OCI-LY7 (cell line): ENCODE measurements around the gene NEAT1. TPM values are rescaled to one million over a fixed set of nuclear protein-coding genes. Genes with fewer than 3 reads are reported as not detected.
A peak's percentile ranks its signal among the peaks of the same experiment; 100 is the strongest.

Experiments
- BruUV-seq: library from RNA; stranded (reverse); fragments of 400-500 nt; replicated peaks from 2 replicates; lab custom pipeline; 2021; lab: Mats Ljungman, UMichigan
- CTCF ChIA-PET: fragments of 300-600 bp; sonication (Branson Sonifier 250); formaldehyde crosslinking; loops from one replicate; lab custom pipeline; 2022; ENCODE audit warnings: antibody characterized with exemption; ENCODE audit not compliant: unreplicated experiment; lab: Charles Lee
- POLR2A ChIA-PET: fragments of 300-600 bp; sonication (Branson Sonifier 250); formaldehyde crosslinking; loops from one replicate; lab custom pipeline; 2022; ENCODE audit warnings: antibody characterized with exemption; lab: Charles Lee
- DNase-seq: peaks from one replicate; pipeline ENCODE4 v3.0.0-alpha.2; 2015; ENCODE audit warnings: low spot score
- H2AFZ ChIP-seq: fragments of 200-600 bp; sonication (generic), shearing (Covaris generic); 2 replicates; pipeline ENCODE4 v1.6.1; 2014; ENCODE audit warnings: mild to moderate bottlenecking, antibody characterized with exemption, low read length, moderate library complexity
- H3K27ac ChIP-seq: fragments of 200-600 bp; sonication (generic); 2 replicates; pipeline ENCODE4 v1.5.1; 2014; ENCODE audit warnings: mixed run types, low read depth, mild to moderate bottlenecking, moderate library complexity, low read length, inconsistent platforms; ENCODE audit not compliant: poor library complexity, severe bottlenecking
- H3K36me3 ChIP-seq: fragments of 200-600 bp; sonication (generic); 2 replicates; pipeline ENCODE4 v1.6.1; 2014; ENCODE audit warnings: mild to moderate bottlenecking, antibody characterized with exemption, low read length, moderate library complexity, mixed read lengths; ENCODE audit not compliant: insufficient read depth
- H3K4me1 ChIP-seq: fragments of 200-600 bp; sonication (generic); 2 replicates; pipeline ENCODE4 v1.5.1; 2014; ENCODE audit warnings: mild to moderate bottlenecking, low read length; ENCODE audit not compliant: insufficient read depth, poor library complexity, severe bottlenecking
- H3K4me2 ChIP-seq: fragments of 200-600 bp; sonication (generic); 2 replicates; pipeline ENCODE4 v1.6.1; 2014; ENCODE audit warnings: mild to moderate bottlenecking, low read length
- H3K4me3 ChIP-seq: fragments of 200-600 bp; sonication (generic); 2 replicates; pipeline ENCODE4 v1.5.1; 2014; ENCODE audit warnings: mild to moderate bottlenecking, low read depth, low read length; ENCODE audit not compliant: poor library complexity, severe bottlenecking
- H3K79me2 ChIP-seq: fragments of 200-600 bp; sonication (generic); 2 replicates; pipeline ENCODE4 v1.6.1; 2016; ENCODE audit warnings: low read depth, mild to moderate bottlenecking, low read length, moderate library complexity, mixed read lengths; ENCODE audit not compliant: insufficient read depth
- H3K9me2 ChIP-seq: fragments of 200-600 bp; sonication (generic); 2 replicates; pipeline ENCODE4 v1.6.1; 2016; ENCODE audit warnings: mild to moderate bottlenecking, low read length, mixed read lengths; ENCODE audit not compliant: insufficient read depth
- H3K9me3 ChIP-seq: fragments of 200-600 bp; sonication (generic); 2 replicates; pipeline ENCODE4 v1.6.1; 2014; ENCODE audit warnings: mild to moderate bottlenecking, mixed run types, low read length, mixed read lengths
- H4K20me1 ChIP-seq: fragments of 200-600 bp; sonication (generic); 2 replicates; pipeline ENCODE4 v1.6.1; 2014; ENCODE audit warnings: mild to moderate bottlenecking, antibody characterized with exemption, low read length, moderate library complexity, mixed read lengths; ENCODE audit not compliant: insufficient read depth
- EZH2phosphoT487 ChIP-seq: fragments of 200-600 bp; sonication (generic); IDR thresholded peaks from 2 replicates; pipeline ENCODE4 v1.6.1; 2018; ENCODE audit warnings: low read depth, borderline replicate concordance, mild to moderate bottlenecking, mixed run types, antibody characterized with exemption, low read length, moderate library complexity, mixed read lengths
- intact Hi-C: fragments of 100-400 bp; cut with micrococcal nuclease; formaldehyde crosslinking; loops from one replicate; pipeline ENCODE4 v1.10.0; 2022; ENCODE audit not compliant: unreplicated experiment
- total RNA-seq, 2 experiments: library from RNA; depleted of rRNA in 1 of 2; stranded (reverse); fragments of >200 nt in 1 of 2; shearing (Covaris generic) in 1 of 2; gene quantifications; 2 replicates each; pipeline ENCODE4 v1.2.3, GENCODE V29; 2014 to 2022
- TF ChIP-seq, protein P1 (sequence below): fragments of 200-600 bp; sonication (generic); conservative IDR thresholded peaks from 2 replicates; pipeline ENCODE4 v1.5.1; 2014; ENCODE audit warnings: mild to moderate bottlenecking, antibody characterized with exemption, low read length, moderate library complexity, mixed read lengths

The NEAT1 gene
- total RNA-seq, 2 experiments from 2014 or later = 30.1 to 440 TPM

DNA sequence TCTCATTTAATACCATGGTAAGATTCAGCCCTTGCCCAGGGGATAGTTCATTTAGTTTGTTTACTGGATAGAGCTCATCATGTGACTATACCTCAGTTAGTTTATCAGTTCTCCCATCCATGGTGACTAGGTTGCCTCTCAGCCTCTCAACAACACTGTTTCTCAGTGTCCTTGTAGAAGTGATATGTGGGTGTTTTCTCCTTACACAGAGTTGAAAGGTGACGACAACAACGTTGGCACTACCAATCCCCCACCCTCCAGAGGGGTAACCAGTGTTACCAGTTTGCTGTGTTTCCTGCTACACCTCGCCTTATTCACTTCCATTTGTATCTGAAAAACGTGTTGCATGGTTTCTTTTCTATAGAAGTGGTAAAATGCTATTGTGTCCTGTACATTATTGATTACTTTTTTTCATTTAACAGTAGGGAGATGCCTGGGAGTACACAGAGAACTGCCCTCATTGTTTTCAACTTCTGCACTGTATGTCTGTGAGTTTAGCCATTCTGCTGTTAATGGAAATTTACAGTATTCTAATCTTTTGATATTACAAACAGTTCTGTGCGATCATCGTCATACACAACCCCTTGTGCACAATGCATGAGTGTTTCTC, 11.6 kb downstream of the NEAT1 start:
- intact Hi-C loops = no loop called here

DNA sequence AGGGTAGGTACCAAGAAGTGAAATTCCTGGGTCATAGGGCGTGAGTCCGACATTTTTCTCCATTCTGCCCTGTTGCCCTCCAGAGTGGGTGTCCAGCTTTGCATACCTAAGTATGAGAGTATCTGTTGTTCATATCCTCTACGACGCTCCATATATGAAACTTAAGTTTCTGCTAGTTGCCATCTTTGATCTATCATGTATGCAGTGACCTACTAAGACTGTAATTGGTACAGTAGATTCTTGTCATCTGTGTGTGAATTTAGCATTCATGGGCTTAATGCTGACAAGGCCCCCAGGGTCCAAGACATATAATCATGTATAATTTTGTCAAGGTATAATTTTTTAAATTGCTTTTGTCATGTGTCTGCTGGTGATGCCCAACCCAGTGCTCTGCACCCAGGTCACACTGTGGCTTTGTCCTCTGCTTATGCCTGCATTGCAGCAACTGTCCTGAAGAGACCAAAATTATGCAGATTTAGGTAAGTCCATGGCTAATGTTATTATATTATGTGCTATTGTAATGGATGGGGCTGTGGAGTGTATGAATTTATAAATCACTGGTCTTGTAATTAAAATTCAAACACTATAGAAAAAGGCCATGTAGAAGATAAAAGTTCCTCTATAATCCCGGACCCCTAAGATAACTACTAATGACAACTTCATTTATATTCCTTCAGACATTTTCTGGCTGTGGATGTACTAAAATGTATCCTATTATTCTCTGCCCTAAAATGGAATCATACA, 12.2 kb downstream of the NEAT1 start:
- H3K9me2 ChIP-seq = no peaks in the 10 kb centered on the region
- H3K4me3 ChIP-seq = peak overlapping the region; percentile 44
- H3K36me3 ChIP-seq = peaks cover 30% of the 10 kb centered on the region
- no TSS peak for BruUV-seq
- H3K27ac ChIP-seq = peak overlapping the region; percentile 64
- peaks cover 85% of the 10 kb centered on the region for H3K4me1 ChIP-seq
- POLR2A ChIA-PET = interaction anchor here (0.9 to 1.5 kb wide), 2 partner anchors 10 to 15 kb away, joined by 3 to 10 read pairs; no protein-coding TSS in a partner anchor
- no peaks in the 10 kb centered on the region for H3K9me3 ChIP-seq
- peaks cover 64% of the 10 kb centered on the region for H3K79me2 ChIP-seq
- H3K4me2 ChIP-seq = peak overlapping the region; percentile 91
- no peak for TF ChIP-seq EZH2phosphoT487
- TF ChIP-seq, protein P1, sequence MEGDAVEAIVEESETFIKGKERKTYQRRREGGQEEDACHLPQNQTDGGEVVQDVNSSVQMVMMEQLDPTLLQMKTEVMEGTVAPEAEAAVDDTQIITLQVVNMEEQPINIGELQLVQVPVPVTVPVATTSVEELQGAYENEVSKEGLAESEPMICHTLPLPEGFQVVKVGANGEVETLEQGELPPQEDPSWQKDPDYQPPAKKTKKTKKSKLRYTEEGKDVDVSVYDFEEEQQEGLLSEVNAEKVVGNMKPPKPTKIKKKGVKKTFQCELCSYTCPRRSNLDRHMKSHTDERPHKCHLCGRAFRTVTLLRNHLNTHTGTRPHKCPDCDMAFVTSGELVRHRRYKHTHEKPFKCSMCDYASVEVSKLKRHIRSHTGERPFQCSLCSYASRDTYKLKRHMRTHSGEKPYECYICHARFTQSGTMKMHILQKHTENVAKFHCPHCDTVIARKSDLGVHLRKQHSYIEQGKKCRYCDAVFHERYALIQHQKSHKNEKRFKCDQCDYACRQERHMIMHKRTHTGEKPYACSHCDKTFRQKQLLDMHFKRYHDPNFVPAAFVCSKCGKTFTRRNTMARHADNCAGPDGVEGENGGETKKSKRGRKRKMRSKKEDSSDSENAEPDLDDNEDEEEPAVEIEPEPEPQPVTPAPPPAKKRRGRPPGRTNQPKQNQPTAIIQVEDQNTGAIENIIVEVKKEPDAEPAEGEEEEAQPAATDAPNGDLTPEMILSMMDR = no peak
- H2AFZ ChIP-seq = peak overlapping the region; percentile 0; the same call in 1 of the 2 replicates
- intact Hi-C loops = no loop called here
- CTCF ChIA-PET = interaction anchor here (1.2 kb wide), 1 partner anchor 74 kb away, joined by 3 read pairs; no protein-coding TSS in a partner anchor
- no peak for DNase-seq
- H4K20me1 ChIP-seq = no peaks in the 10 kb centered on the region

More for the DNA sequence above, 11.6 kb downstream of the NEAT1 start:
- Histone ChIP-seq H3K4me2 (peak overlapping the region; percentile 91), H4K20me1 (no peaks in the 10 kb centered on the region), H3K36me3 (peaks cover 30% of the 10 kb centered on the region), H2AFZ (peak overlapping the region; percentile 0; the same call in 1 of the 2 replicates), H3K4me3 (peak overlapping the region; percentile 44), H3K27ac (peak overlapping the region; percentile 64), H3K4me1 (peaks cover 85% of the 10 kb centered on the region), H3K9me3 (no peaks in the 10 kb centered on the region), H3K79me2 (peaks cover 64% of the 10 kb centered on the region), H3K9me2 (no peaks in the 10 kb centered on the region)
- TF ChIP-seq, protein P1 = no peak
- no peak for TF ChIP-seq EZH2phosphoT487
- CTCF ChIA-PET = interaction anchor here (1.0 to 1.2 kb wide), 2 partner anchors 73 to 75 kb away, joined by 3 read pairs; no protein-coding TSS in a partner anchor
- POLR2A ChIA-PET = interaction anchor here (0.7 to 1.5 kb wide), 5 partner anchors 10 to 65 kb away, joined by 3 to 10 read pairs (median 3); partner anchors contain the start of gene MALAT1
- BruUV-seq = no TSS peak
- no peak for DNase-seq
